T-cell (primary cell): ENCODE measurements around the gene TRAF4. TPM values are rescaled to one million over a fixed set of nuclear protein-coding genes. Genes with fewer than 3 reads are reported as not detected.

ENCODE experiments used
- total RNA-seq, 35 experiments: library from RNA in 6 of 35; stranded (reverse) in 6 of 35; fragments of 120-200 nt in 1 of 35; gene quantifications; one replicate each; pipeline versions ENCODE4 v1.2.1 to v1.2.4 and lab custom pipeline; 2013 to 2026

TRAF4 gene
- total RNA-seq, 5 donors from 2014 or later (not counting 1 experiment from before 2014, with no cell fraction given): 37.5 to 226 (median 42.5) TPM

Other genes with a start within 250 kb of the TRAF4 start
- gene FOXN1, start 237.7 kb upstream of the TRAF4 start, total RNA-seq: not detected
- 10 to 100 TPM; 37.7 to 51.7 (median 44.5) TPM for gene UNC119, start 191.4 kb upstream of the TRAF4 start, total RNA-seq
- 10 to 100 TPM; 54.9 to 63.0 (median 60.9) TPM for gene PIGS, start 172.5 kb upstream of the TRAF4 start, total RNA-seq
- gene ALDOC, start 167.1 kb upstream of the TRAF4 start, total RNA-seq: 10 to 100 TPM; 27.0 to 31.0 (median 28.4) TPM
- gene SPAG5, start 145.0 kb upstream of the TRAF4 start, total RNA-seq: 10 to 100 TPM in 3 of 5 donors, 1 to 10 TPM in 2; 7.7 to 26.5 (median 10.3) TPM
- 10 to 100 TPM; 14.2 to 26.1 (median 21.9) TPM for gene RSKR, start 129.8 kb upstream of the TRAF4 start, total RNA-seq
- gene BLTP2, start 98.9 kb upstream of the TRAF4 start, total RNA-seq: 100 to 1,000 TPM; 129 to 156 (median 138) TPM
- gene SDF2, start 82.1 kb upstream of the TRAF4 start, total RNA-seq: 10 to 100 TPM; 25.3 to 45.8 (median 43.9) TPM
- gene SUPT6H, start 81.8 kb upstream of the TRAF4 start, total RNA-seq: 100 to 1,000 TPM in 2 of 5 donors, 10 to 100 TPM in 3; 89.2 to 129 (median 95.7) TPM
- 10 to 100 TPM in 3 of 5 donors, 1 to 10 TPM in 2; 5.6 to 11.6 (median 10.2) TPM for gene PROCA1, start 32.1 kb upstream of the TRAF4 start, total RNA-seq
- 10 to 100 TPM in 3 of 5 donors, 1 to 10 TPM in 2; 7.6 to 82.8 (median 11.0) TPM for gene RAB34, start 26.1 kb upstream of the TRAF4 start, total RNA-seq
- 1,000 to 10,000 TPM; 2,927 to 3,276 (median 3,036) TPM for gene RPL23A, start 24.0 kb upstream of the TRAF4 start, total RNA-seq
- gene TLCD1, start 17.8 kb upstream of the TRAF4 start, total RNA-seq: 1 to 10 TPM in 4 of 5 donors, not detected in 1; 1.2 to 1.8 (median 1.3) TPM
- 10 to 100 TPM in 3 of 5 donors, 1 to 10 TPM in 2; 7.7 to 13.6 (median 12.7) TPM for gene NEK8, start 15.2 kb upstream of the TRAF4 start, total RNA-seq
- gene FAM222B, start 98.8 kb downstream of the TRAF4 start, total RNA-seq: 10 to 100 TPM; 17.6 to 23.4 (median 23.3) TPM
- gene ERAL1, start 111.0 kb downstream of the TRAF4 start, total RNA-seq: 10 to 100 TPM; 18.9 to 33.7 (median 29.0) TPM
- gene FLOT2, start 153.7 kb downstream of the TRAF4 start, total RNA-seq: 100 to 1,000 TPM; 138 to 256 (median 235) TPM
- 10 to 100 TPM; 23.1 to 44.9 (median 39.7) TPM for gene DHRS13, start 159.1 kb downstream of the TRAF4 start, total RNA-seq
- gene PHF12, start 207.5 kb downstream of the TRAF4 start, total RNA-seq: 100 to 1,000 TPM; 121 to 176 (median 123) TPM